ENCODE measurements around the gene KY. TPM values are rescaled to one million over a fixed set of nuclear protein-coding genes. Genes with fewer than 3 reads are reported as not detected.

KY gene
- total and polyA plus RNA-seq, 2 of the 13 experiments (the other 11 are each of a cell fraction or from before 2014, with no cell fraction given): not detected

DNA sequence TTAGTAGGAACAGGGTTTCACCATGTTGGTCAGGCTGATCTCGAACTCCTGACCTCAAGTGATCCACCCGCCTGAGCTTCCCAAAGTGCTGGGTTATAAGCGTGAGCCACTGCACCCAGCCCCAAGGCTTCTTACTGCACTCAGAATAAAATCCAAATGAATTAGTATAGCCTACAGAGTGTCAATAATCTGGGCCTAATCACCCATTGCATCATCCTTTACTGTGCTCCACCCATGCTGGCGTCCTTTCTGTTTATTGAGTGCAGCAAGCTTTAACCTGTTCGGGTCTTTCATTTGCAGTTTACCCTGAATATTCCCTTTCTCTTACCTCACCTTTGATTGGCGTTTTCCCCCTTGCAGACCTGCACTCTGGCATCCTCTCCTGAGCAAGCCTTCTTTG, 87.2 kb downstream of the KY start:
- H3K9me3 ChIP-seq (ENCODE audit: low read length): peaks cover 5% of the 10 kb centered on the region; the same call in 1 of the 2 replicates
- intact Hi-C loops (cut with micrococcal nuclease; ENCODE audit: unreplicated experiment): no loop called here
- in situ Hi-C loops (cut with HindIII; ENCODE audit: extremely low pct_ligation_motif_present, low pct_unique_long_range_greater_than_20kb): no loop called here
- ChIA-PET POLR2A (no interaction called here), CTCF (ENCODE audit: low intra/inter-chr PET ratio, low total read pairs) (no interaction called here)
- BruUV-seq (replicated peaks): no TSS peak
- 89% methylated on average over 6 of the region's 6 CpGs for WGBS (ENCODE audit: low lambda C conversion rate)
- no peak overlapping the region for H3K9ac ChIP-seq (ENCODE audit: insufficient read depth, low read depth, low read length)
- DNase-seq (ENCODE audit: low spot score): no peak
- peaks cover 3 to 4% of the 10 kb centered on the region in 2 experiments; a peak in 1 of 5 replicates for H3K36me3 ChIP-seq (replicated peaks in 1 of 2; ENCODE audit: control insufficient read depth in 1 of 2, insufficient read depth in 2 of 2, low read length in 2 of 2)
- TF ChIP-seq CEBPB (IDR thresholded peaks at IDR 0.05; ENCODE audit: borderline replicate concordance, low read depth, low read length) (0 out of 2 replicates have a peak, but pooled peaks have one; percentile 19), ZBTB21 (CRISPR knock-in tag; IDR thresholded peaks at IDR 0.05) (no peak), NFIB (CRISPR knock-in tag; IDR thresholded peaks at IDR 0.05; ENCODE audit: borderline replicate concordance) (no peak), FOXK2 (IDR thresholded peaks at IDR 0.05) (no peak), SIX4 (CRISPR knock-in tag; IDR thresholded peaks at IDR 0.05) (no peak), ZBTB2 (CRISPR knock-in tag; IDR thresholded peaks at IDR 0.05; ENCODE audit: low read depth) (no peak), ATF7 (IDR thresholded peaks at IDR 0.05) (peak; percentile 11; the same call in 1 of the 2 replicates), ATF7 (CRISPR knock-in tag; IDR thresholded peaks at IDR 0.05) (no peak), KAT2B (IDR thresholded peaks at IDR 0.05; ENCODE audit: borderline replicate concordance, low read depth, low read length) (no peak)
- TF ChIP-seq, protein P1, sequence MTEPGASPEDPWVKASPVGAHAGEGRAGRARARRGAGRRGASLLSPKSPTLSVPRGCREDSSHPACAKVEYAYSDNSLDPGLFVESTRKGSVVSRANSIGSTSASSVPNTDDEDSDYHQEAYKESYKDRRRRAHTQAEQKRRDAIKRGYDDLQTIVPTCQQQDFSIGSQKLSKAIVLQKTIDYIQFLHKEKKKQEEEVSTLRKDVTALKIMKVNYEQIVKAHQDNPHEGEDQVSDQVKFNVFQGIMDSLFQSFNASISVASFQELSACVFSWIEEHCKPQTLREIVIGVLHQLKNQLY (CRISPR knock-in tag; IDR thresholded peaks at IDR 0.05): no peak
- TF ChIP-seq, protein P2, sequence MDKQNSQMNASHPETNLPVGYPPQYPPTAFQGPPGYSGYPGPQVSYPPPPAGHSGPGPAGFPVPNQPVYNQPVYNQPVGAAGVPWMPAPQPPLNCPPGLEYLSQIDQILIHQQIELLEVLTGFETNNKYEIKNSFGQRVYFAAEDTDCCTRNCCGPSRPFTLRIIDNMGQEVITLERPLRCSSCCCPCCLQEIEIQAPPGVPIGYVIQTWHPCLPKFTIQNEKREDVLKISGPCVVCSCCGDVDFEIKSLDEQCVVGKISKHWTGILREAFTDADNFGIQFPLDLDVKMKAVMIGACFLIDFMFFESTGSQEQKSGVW (CRISPR knock-in tag; IDR thresholded peaks at IDR 0.05; ENCODE audit: borderline replicate concordance): no peak
- H3K4me3 ChIP-seq (replicated peaks in 1 of 3; ENCODE audit: insufficient read depth in 1 of 3, low read depth in 2 of 3, low read length in 3 of 3): no peak overlapping the region
- no peak overlapping the region for H3K4me2 ChIP-seq (ENCODE audit: low read depth, low read length)
- no peaks in the 10 kb centered on the region; a peak in 1 of 5 replicates for H3K27me3 ChIP-seq (ENCODE audit: control insufficient read depth in 1 of 2, insufficient read depth in 2 of 2, low read length in 2 of 2)
- H3K4me1 ChIP-seq (ENCODE audit: insufficient read depth, low read length): no peaks in the 10 kb centered on the region
- ATAC-seq: no peak
- H2AFZ ChIP-seq (ENCODE audit: low read length): no peak overlapping the region
- no peak for FAIRE-seq
- no peak overlapping the region for H3K27ac ChIP-seq (ENCODE audit: extremely low read length, insufficient read depth, low read length)
- H4K20me1 ChIP-seq (ENCODE audit: insufficient read depth, low read length): no peaks in the 10 kb centered on the region
- H3K79me2 ChIP-seq (ENCODE audit: insufficient read depth, low read length): no peaks in the 10 kb centered on the region
